ENCODE measurements around the gene MACROD1. TPM values are rescaled to one million over a fixed set of nuclear protein-coding genes. Genes with fewer than 3 reads are reported as not detected.

Gene MACROD1
- total RNA-seq, 5 donors from 2014 or later (not counting 1 experiment from before 2014, with no cell fraction given) = 6.0 to 14.8 (median 10.4) TPM

DNA sequence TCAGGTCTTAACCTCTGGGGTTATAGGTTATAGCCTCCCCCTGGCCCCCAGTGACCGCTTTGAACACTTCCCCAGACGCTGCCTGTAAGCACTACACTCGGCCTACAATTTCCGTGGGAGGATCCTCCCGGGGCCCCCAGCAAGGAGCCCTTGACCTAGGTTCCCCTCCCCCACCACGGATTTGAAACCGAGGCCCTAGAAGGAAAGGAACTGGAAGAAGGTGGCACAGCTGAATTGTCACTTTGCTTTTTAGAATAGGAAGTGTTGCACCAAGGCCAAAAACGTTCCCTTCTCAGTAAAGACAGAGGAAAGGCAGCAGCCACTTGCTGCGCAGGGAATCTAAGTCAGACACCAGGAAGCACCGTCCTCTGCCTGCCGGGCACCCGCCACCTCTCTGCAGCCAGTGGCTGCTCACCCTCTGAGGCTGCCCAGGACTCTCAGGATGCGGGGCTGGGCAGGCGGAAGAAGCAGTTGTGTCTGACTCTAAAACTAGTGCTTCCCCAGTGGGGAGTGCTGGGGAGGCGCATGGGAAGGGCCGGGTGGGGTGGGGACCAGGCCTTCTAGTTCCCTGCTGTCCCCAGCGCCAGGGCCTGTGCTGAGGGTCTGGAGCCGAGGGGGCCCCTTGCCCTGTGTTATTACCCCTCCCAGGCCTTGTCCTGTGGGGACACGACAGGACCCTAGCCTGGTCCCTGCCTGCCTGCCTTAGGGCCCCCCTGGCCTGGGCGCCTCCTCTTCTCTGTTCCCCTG, 138.1 kb downstream of the MACROD1 start:
- ATAC-seq (replicated peaks in 1 of 4) (no peak), DNase-seq (no peak)
- Histone ChIP-seq H3K27ac (ENCODE audit: low read length) (no peak overlapping the region), H3K9me3 (no peaks in the 10 kb centered on the region), H3K4me1 (ENCODE audit: control insufficient read depth in 1 of 2, extremely low read depth in 1 of 2, insufficient read depth in 2 of 2, low read length in 2 of 2) (peaks cover 0 to 9% of the 10 kb centered on the region in 2 experiments), H3K36me3 (ENCODE audit: control insufficient read depth in 2 of 2, extremely low read depth in 1 of 2, insufficient read depth in 1 of 2, low read length in 1 of 2) (no peaks in the 10 kb centered on the region), H3K27me3 (replicated peaks in 1 of 2; ENCODE audit: control insufficient read depth in 2 of 2, extremely low read depth in 1 of 2, insufficient read depth in 2 of 2, low read length in 1 of 2) (peaks cover 0 to 51% of the 10 kb centered on the region in 2 experiments), H3K4me3 (ENCODE audit: control insufficient read depth in 1 of 2, extremely low read depth in 1 of 2, low read length in 1 of 2) (no peak overlapping the region)
- WGBS (ENCODE audit: insufficient coverage) = 47% methylated on average over 9 of the region's 20 CpGs
- Mint-ChIP-seq H3K27ac (no peak overlapping the region), H3K4me3 (no peak overlapping the region), H3K36me3 (no peaks in the 10 kb centered on the region), H3K4me1 (peaks cover 0 to 3% (median 0%) of the 10 kb centered on the region in 3 donors), H3K27me3 (peaks cover 22 to 26% of the 10 kb centered on the region in 2 donors), H3K9me3 (no peaks in the 10 kb centered on the region)
- ChIA-PET POLR2A (no interaction called here), CTCF (no interaction called here)

DNA sequence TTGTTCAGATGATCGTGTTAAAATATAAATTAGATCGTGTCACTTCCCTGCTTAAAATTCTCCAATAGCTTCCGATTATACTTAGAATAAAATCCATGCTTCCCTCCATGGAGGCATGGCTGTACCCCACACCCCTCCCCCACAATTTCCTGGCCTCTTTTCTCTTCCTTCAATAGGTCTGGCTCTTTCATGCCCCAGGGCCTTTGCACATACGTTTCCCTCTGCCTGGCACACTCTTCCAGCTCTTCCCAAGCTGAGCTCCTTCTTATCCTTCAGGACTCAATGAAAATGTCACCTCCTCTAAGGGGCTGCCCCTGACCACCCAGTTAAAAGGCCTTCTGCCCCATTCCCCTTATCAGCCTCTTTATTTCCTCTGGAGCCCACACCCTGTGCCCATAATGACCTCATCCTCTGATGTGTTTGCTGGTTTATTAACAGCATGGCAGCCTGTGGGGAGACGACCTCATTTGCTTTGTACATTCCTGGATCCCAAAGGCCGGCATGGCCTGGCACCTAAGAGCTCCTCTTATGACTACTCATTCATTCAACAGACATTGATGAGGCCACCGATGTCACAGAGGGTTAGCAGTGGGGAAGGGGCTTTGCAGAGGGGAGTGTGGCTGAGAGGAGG, 139.2 kb downstream of the MACROD1 start:
- H3K36me3 ChIP-seq (ENCODE audit: control insufficient read depth in 2 of 2, extremely low read depth in 1 of 2, insufficient read depth in 1 of 2, low read length in 1 of 2) = no peaks in the 10 kb centered on the region
- Mint-ChIP-seq H3K4me3 (no peak overlapping the region), H3K36me3 (no peaks in the 10 kb centered on the region), H3K27me3 (peaks cover 18 to 22% of the 10 kb centered on the region in 2 donors), H3K27ac (no peak overlapping the region), H3K4me1 (peaks cover 0 to 3% (median 0%) of the 10 kb centered on the region in 3 donors), H3K9me3 (no peaks in the 10 kb centered on the region)
- WGBS (ENCODE audit: insufficient coverage) = 88% methylated on average over 3 of the region's 7 CpGs
- H3K4me3 ChIP-seq (ENCODE audit: control insufficient read depth in 1 of 2, extremely low read depth in 1 of 2, low read length in 1 of 2) = no peak overlapping the region
- no peak overlapping the region for H3K27ac ChIP-seq (ENCODE audit: low read length)
- H3K4me1 ChIP-seq (ENCODE audit: control insufficient read depth in 1 of 2, extremely low read depth in 1 of 2, insufficient read depth in 2 of 2, low read length in 2 of 2) = peaks cover 0 to 9% of the 10 kb centered on the region in 2 experiments
- H3K27me3 ChIP-seq (replicated peaks in 1 of 2; ENCODE audit: control insufficient read depth in 2 of 2, extremely low read depth in 1 of 2, insufficient read depth in 2 of 2, low read length in 1 of 2) = peaks cover 0 to 40% of the 10 kb centered on the region in 2 experiments
- DNase-seq (no peak), ATAC-seq (replicated peaks in 1 of 4) (no peak)
- H3K9me3 ChIP-seq = no peaks in the 10 kb centered on the region
- ChIA-PET CTCF (no interaction called here), POLR2A (interaction anchor here in 1 of 2 donors (0.6 kb wide), 1 partner anchor 405 kb away, joined by 3 read pairs; no protein-coding TSS in a partner anchor)

GRCh38 chr11:64025205-64025604, 140.7 kb downstream of the MACROD1 start:
- no peaks in the 10 kb centered on the region for H3K36me3 Mint-ChIP-seq
- Histone ChIP-seq H3K9me3 (no peaks in the 10 kb centered on the region), H3K4me3 (ENCODE audit: control insufficient read depth in 1 of 2, extremely low read depth in 1 of 2, low read length in 1 of 2) (no peak overlapping the region), H3K4me1 (ENCODE audit: control insufficient read depth in 1 of 2, extremely low read depth in 1 of 2, insufficient read depth in 2 of 2, low read length in 2 of 2) (peaks cover 0 to 9% of the 10 kb centered on the region in 2 experiments), H3K36me3 (ENCODE audit: control insufficient read depth in 2 of 2, extremely low read depth in 1 of 2, insufficient read depth in 1 of 2, low read length in 1 of 2) (no peaks in the 10 kb centered on the region), H3K27ac (ENCODE audit: low read length) (no peak overlapping the region), H3K27me3 (replicated peaks in 1 of 2; ENCODE audit: control insufficient read depth in 2 of 2, extremely low read depth in 1 of 2, insufficient read depth in 2 of 2, low read length in 1 of 2) (peaks cover 0 to 37% of the 10 kb centered on the region in 2 experiments)
- POLR2A ChIA-PET = no interaction called here
- peaks cover 14 to 19% of the 10 kb centered on the region in 2 donors for H3K27me3 Mint-ChIP-seq
- no peak for DNase-seq
- 90% methylated on average over 4 of the region's 4 CpGs for WGBS (ENCODE audit: insufficient coverage)
- no peak for ATAC-seq (replicated peaks in 1 of 4)
- CTCF ChIA-PET = interaction anchor here in 1 of 2 donors (0.6 kb wide), 1 partner anchor 1477 kb away, joined by 3 read pairs; no protein-coding TSS in a partner anchor
- no peaks in the 10 kb centered on the region for H3K9me3 Mint-ChIP-seq
- H3K4me3 Mint-ChIP-seq = no peak overlapping the region
- peaks cover 0 to 3% (median 0%) of the 10 kb centered on the region in 3 donors for H3K4me1 Mint-ChIP-seq
- H3K27ac Mint-ChIP-seq = no peak overlapping the region

DNA sequence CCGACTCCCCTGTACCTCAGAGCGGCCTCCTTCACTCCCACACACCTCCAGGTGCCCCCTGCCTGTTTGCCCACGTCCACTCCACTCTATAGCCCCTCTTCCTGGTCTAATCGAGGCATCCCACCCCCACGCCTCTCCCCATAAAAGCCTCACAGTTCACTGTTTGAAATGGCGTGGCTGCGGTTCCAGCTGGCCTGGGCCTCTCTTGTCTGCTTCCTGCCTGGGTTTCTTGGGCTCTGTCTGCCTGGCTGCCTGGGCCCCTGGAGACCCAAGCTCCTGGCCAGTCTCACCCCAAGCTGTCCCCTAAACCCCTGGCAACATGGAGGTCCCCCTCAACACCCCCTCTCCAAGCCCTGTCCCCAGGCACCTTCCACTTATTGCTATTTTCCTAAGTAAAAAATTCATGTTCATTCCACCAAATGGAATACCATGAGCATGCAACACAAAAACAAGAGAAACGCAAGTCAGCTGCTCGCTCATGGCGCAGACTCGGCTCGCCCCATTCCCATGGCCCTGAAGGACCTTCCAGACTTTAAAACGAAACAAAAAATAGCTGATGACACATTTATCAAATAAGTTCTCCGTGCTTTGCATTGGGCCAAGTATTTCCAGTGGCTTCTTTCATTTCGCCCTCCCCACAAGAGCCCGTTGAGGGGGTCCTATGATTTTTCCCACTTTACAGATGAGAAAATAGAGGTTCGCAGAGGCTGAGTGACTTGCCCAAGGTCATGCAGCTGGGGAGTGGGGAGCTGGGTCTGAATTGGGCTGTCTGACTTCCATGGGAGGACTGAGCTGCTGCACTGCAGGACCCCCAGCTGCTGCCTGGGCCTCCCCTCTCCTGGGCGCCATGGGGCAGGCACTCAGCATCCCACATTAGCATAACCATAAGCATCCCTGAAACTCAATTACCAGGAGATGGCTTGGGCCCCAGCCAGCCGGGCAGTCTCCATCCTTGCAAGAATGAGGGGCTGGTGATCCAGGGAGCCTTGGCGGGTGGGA, 141.9 kb downstream of the MACROD1 start:
- no peak overlapping the region for H3K4me3 Mint-ChIP-seq
- Histone ChIP-seq H3K36me3 (ENCODE audit: control insufficient read depth in 2 of 2, extremely low read depth in 1 of 2, insufficient read depth in 1 of 2, low read length in 1 of 2) (no peaks in the 10 kb centered on the region), H3K27me3 (replicated peaks in 1 of 2; ENCODE audit: control insufficient read depth in 2 of 2, extremely low read depth in 1 of 2, insufficient read depth in 2 of 2, low read length in 1 of 2) (peaks cover 0 to 29% of the 10 kb centered on the region in 2 experiments), H3K4me3 (ENCODE audit: control insufficient read depth in 1 of 2, extremely low read depth in 1 of 2, low read length in 1 of 2) (no peak overlapping the region), H3K27ac (ENCODE audit: low read length) (no peak overlapping the region), H3K4me1 (ENCODE audit: control insufficient read depth in 1 of 2, extremely low read depth in 1 of 2, insufficient read depth in 2 of 2, low read length in 2 of 2) (peaks cover 0 to 9% of the 10 kb centered on the region in 2 experiments), H3K9me3 (no peaks in the 10 kb centered on the region)
- peaks cover 0 to 3% (median 0%) of the 10 kb centered on the region in 3 donors for H3K4me1 Mint-ChIP-seq
- peaks cover 6 to 13% of the 10 kb centered on the region in 2 donors for H3K27me3 Mint-ChIP-seq
- CTCF ChIA-PET = no interaction called here
- H3K36me3 Mint-ChIP-seq = no peaks in the 10 kb centered on the region
- no peak for DNase-seq
- H3K27ac Mint-ChIP-seq = no peak overlapping the region
- no peak for ATAC-seq (replicated peaks in 1 of 4)
- 73% methylated on average over 13 of the region's 20 CpGs for WGBS (ENCODE audit: insufficient coverage)
- no peaks in the 10 kb centered on the region for H3K9me3 Mint-ChIP-seq
- POLR2A ChIA-PET = no interaction called here

DNA sequence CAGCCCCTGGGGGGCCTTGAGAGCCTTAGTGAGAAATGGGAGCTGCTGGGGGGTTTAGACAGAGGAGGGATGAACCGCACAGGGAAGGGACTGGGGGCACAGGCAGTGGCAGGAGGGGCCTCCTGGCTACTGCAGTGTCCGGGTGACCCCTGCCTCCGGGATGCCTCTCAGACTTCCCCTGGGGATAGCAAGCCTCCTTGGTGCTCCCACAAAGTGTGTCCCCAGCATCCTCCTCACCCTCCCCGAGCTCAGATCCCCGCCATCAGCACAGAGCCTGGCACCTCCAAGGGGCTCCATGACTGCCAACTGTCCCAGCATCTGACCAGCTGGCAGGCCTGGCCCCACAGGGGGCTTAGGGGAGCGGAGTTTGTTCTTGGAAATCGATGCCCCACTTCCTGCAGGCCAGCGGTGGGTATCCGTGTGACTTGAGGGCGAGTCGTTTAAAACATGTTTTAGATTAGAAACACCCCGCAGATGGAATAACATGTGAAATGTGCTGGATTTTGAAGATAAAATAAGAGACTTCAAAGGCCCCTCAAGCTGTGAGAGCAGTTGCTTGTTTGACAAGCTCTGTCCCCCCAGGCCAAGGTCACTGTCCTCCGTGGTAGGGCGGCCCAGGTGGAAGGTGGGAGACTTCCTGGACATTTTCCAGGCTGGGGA, 143.7 kb downstream of the MACROD1 start:
- CTCF ChIA-PET = no interaction called here
- H3K9me3 Mint-ChIP-seq = no peaks in the 10 kb centered on the region

DNA sequence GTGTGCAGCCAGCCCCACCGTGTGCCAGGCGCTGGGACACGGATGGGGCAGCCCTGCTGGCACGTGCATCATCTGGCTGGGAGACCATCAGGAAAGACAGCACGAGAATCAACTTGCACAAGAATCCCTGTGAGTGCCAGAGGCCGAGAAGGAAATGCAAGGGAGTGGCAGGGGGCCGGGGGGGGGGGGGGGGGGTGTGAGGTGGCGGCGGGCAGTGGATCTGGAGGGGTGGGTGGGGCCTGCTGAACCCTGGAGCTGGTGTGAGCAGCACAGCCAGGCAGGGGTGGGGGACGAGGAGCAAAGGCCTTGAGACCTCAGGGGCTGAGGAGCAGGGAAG, 144.2 kb downstream of the MACROD1 start:
- POLR2A ChIA-PET = no interaction called here
- Histone ChIP-seq H3K36me3 (ENCODE audit: control insufficient read depth in 2 of 2, extremely low read depth in 1 of 2, insufficient read depth in 1 of 2, low read length in 1 of 2) (no peaks in the 10 kb centered on the region), H3K4me3 (ENCODE audit: control insufficient read depth in 1 of 2, extremely low read depth in 1 of 2, low read length in 1 of 2) (no peak overlapping the region), H3K27me3 (replicated peaks in 1 of 2; ENCODE audit: control insufficient read depth in 2 of 2, extremely low read depth in 1 of 2, insufficient read depth in 2 of 2, low read length in 1 of 2) (peaks cover 0 to 7% of the 10 kb centered on the region in 2 experiments), H3K27ac (ENCODE audit: low read length) (no peak overlapping the region), H3K4me1 (ENCODE audit: control insufficient read depth in 1 of 2, extremely low read depth in 1 of 2, insufficient read depth in 2 of 2, low read length in 2 of 2) (no peaks in the 10 kb centered on the region), H3K9me3 (no peaks in the 10 kb centered on the region)
- DNase-seq = no peak
- Mint-ChIP-seq H3K4me1 (no peaks in the 10 kb centered on the region), H3K27ac (no peak overlapping the region), H3K4me3 (no peak overlapping the region), H3K27me3 (peaks cover under 1 to 1% of the 10 kb centered on the region in 2 donors), H3K9me3 (no peaks in the 10 kb centered on the region), H3K36me3 (no peaks in the 10 kb centered on the region)
- ATAC-seq (replicated peaks in 1 of 4) = no peak
- WGBS (ENCODE audit: insufficient coverage) = 77% methylated on average over 5 of the region's 10 CpGs
- CTCF ChIA-PET = no interaction called here

More for the DNA sequence above, 143.7 kb downstream of the MACROD1 start:
- ATAC-seq (replicated peaks in 1 of 4) (no peak), DNase-seq (no peak)
- Histone ChIP-seq H3K27me3 (replicated peaks in 1 of 2; ENCODE audit: control insufficient read depth in 2 of 2, extremely low read depth in 1 of 2, insufficient read depth in 2 of 2, low read length in 1 of 2) (peaks cover 0 to 11% of the 10 kb centered on the region in 2 experiments), H3K4me3 (ENCODE audit: control insufficient read depth in 1 of 2, extremely low read depth in 1 of 2, low read length in 1 of 2) (no peak overlapping the region), H3K36me3 (ENCODE audit: control insufficient read depth in 2 of 2, extremely low read depth in 1 of 2, insufficient read depth in 1 of 2, low read length in 1 of 2) (no peaks in the 10 kb centered on the region), H3K27ac (ENCODE audit: low read length) (no peak overlapping the region), H3K4me1 (ENCODE audit: control insufficient read depth in 1 of 2, extremely low read depth in 1 of 2, insufficient read depth in 2 of 2, low read length in 2 of 2) (no peaks in the 10 kb centered on the region), H3K9me3 (no peaks in the 10 kb centered on the region)
- H3K36me3 Mint-ChIP-seq = no peaks in the 10 kb centered on the region
- WGBS (ENCODE audit: insufficient coverage) = 92% methylated on average over 14 of the region's 14 CpGs
- H3K4me1 Mint-ChIP-seq = no peaks in the 10 kb centered on the region
- no peak overlapping the region for H3K27ac Mint-ChIP-seq
- POLR2A ChIA-PET = no interaction called here
- peaks cover 6% of the 10 kb centered on the region in 2 donors for H3K27me3 Mint-ChIP-seq
- no peak overlapping the region for H3K4me3 Mint-ChIP-seq
